ENCODE measurements around the gene C2CD2L.
"Not testable (repeated sequence)": the region's sequence is repeated elsewhere in the genome, so short reads cannot be mapped to it uniquely, and the experiment has no call there.

C2CD2L gene

GRCh38 chr11:119113716-119114115, 6.6 kb downstream of the C2CD2L start:
- DNase-seq (ENCODE audit: low read depth in 4 of 4, low spot score in 1 of 4), result no peak

- DNase-seq (ENCODE audit: low read depth in 4 of 4, low spot score in 1 of 4), result no peak
These were observed 7.2 kb downstream of the C2CD2L start for GRCh38 chr11:119114351-119114750.

- DNase-seq (ENCODE audit: low read depth in 4 of 4, low spot score in 1 of 4), result no peak
These were observed 8.5 kb downstream of the C2CD2L start for GRCh38 chr11:119115484-119116234.

- DNase-seq (ENCODE audit: low read depth in 4 of 4, low spot score in 1 of 4), result no peak
These were observed 9.1 kb downstream of the C2CD2L start for GRCh38 chr11:119116235-119116594.

- no peak for DNase-seq (ENCODE audit: low read depth in 4 of 4, low spot score in 1 of 4)
These were observed 9.5 kb downstream of the C2CD2L start for GRCh38 chr11:119116601-119117000.

GRCh38 chr11:119117004-119117706, 10.0 kb downstream of the C2CD2L start:
- DNase-seq (ENCODE audit: low read depth in 4 of 4, low spot score in 1 of 4), result no peak

GRCh38 chr11:119118227-119118626, 11.1 kb downstream of the C2CD2L start:
- DNase-seq (ENCODE audit: low read depth in 4 of 4, low spot score in 1 of 4), result no peak

- DNase-seq (ENCODE audit: low read depth in 4 of 4, low spot score in 1 of 4), result no peak
These were observed 11.8 kb downstream of the C2CD2L start for GRCh38 chr11:119118946-119119345.

GRCh38 chr11:119120639-119121007, 13.5 kb downstream of the C2CD2L start:
- DNase-seq (ENCODE audit: low read depth in 4 of 4, low spot score in 1 of 4), result no peak

- DNase-seq (ENCODE audit: low read depth in 4 of 4, low spot score in 1 of 4), result peak; percentile 98 to 100 (median 100)
These were observed 14.1 kb downstream of the C2CD2L start, which contains the start of gene HINFP for GRCh38 chr11:119121008-119121810. Gene HINFP, plus strand, starts transcription at chr11:119121580. Its CDS starts 5,365 bp downstream, at chr11:119126945.

GRCh38 chr11:119121811-119122124, 14.6 kb downstream of the C2CD2L start:
- DNase-seq (ENCODE audit: low read depth in 4 of 4, low spot score in 1 of 4), result peak in 2 of 4 experiments; percentile 33 to 37

GRCh38 chr11:119125821-119126220, 18.7 kb downstream of the C2CD2L start:
- no peak for DNase-seq (ENCODE audit: low read depth in 4 of 4, low spot score in 1 of 4)

- DNase-seq (ENCODE audit: low read depth in 4 of 4, low spot score in 1 of 4), result no peak
These were observed 19.6 kb downstream of the C2CD2L start for GRCh38 chr11:119126675-119127268.

GRCh38 chr11:119130662-119131061, 23.5 kb downstream of the C2CD2L start:
- no peak for DNase-seq (ENCODE audit: low read depth in 4 of 4, low spot score in 1 of 4)

GRCh38 chr11:119134389-119134978, 27.3 kb downstream of the C2CD2L start:
- DNase-seq (ENCODE audit: low read depth in 4 of 4, low spot score in 1 of 4), result no peak

- DNase-seq (ENCODE audit: low read depth in 4 of 4, low spot score in 1 of 4), result not testable (repeated sequence)
These were observed 32.1 kb downstream of the C2CD2L start for GRCh38 chr11:119139276-119139675.

- no peak for DNase-seq (ENCODE audit: low read depth in 4 of 4, low spot score in 1 of 4)
These were observed 37.8 kb downstream of the C2CD2L start for GRCh38 chr11:119144825-119145486.

- DNase-seq (ENCODE audit: low read depth in 4 of 4, low spot score in 1 of 4), result no peak
These were observed 38.4 kb downstream of the C2CD2L start for GRCh38 chr11:119145551-119145950.

GRCh38 chr11:119147604-119148333, 40.6 kb downstream of the C2CD2L start:
- DNase-seq (ENCODE audit: low read depth in 4 of 4, low spot score in 1 of 4), result no peak

- no peak for DNase-seq (ENCODE audit: low read depth in 4 of 4, low spot score in 1 of 4)
These were observed 41.5 kb downstream of the C2CD2L start for GRCh38 chr11:119148720-119149017.
